ENCODE data around the gene GJD3. TPM values are rescaled to one million over a fixed set of nuclear protein-coding genes. Genes with fewer than 3 reads are reported as not detected.

The GJD3 gene
- total RNA-seq, 2 experiments from 2014 or later = not detected

Small RNA genes within 50 kb of the gene (small RNA-seq; reads per million reads assigned to genes)
- gene RF00019 = not detected
- gene RNA5SP441 = not detected

Other genes with a start within 250 kb of the GJD3 start
- 67.2 and 95.4 TPM in 2 replicates for gene MSL1, start 242.8 kb downstream of the GJD3 start, total RNA-seq (2014; rRNA removed; shearing (Covaris generic))
- 96.0 and 97.2 TPM in 2 replicates for gene MSL1, start 242.8 kb downstream of the GJD3 start, total RNA-seq (2022)
- 42.6 and 46.9 TPM in 2 replicates for gene CASC3, start 224.2 kb downstream of the GJD3 start, total RNA-seq (2014; rRNA removed; shearing (Covaris generic))
- gene CASC3, start 224.2 kb downstream of the GJD3 start, total RNA-seq (2022) = 100 and 117 TPM in 2 replicates
- 2.1 and 4.9 TPM in 2 replicates for gene RAPGEFL1, start 187.3 kb downstream of the GJD3 start, total RNA-seq (2014; rRNA removed; shearing (Covaris generic))
- 5.2 and 5.8 TPM in 2 replicates for gene RAPGEFL1, start 187.3 kb downstream of the GJD3 start, total RNA-seq (2022)
- gene WIPF2, start 145.4 kb downstream of the GJD3 start, total RNA-seq (2014; rRNA removed; shearing (Covaris generic)) = 4.6 and 4.7 TPM in 2 replicates
- gene WIPF2, start 145.4 kb downstream of the GJD3 start, total RNA-seq (2022) = 19.6 and 20.3 TPM in 2 replicates
- 72.3 and 75.2 TPM in 2 replicates for gene CDC6, start 76.9 kb downstream of the GJD3 start, total RNA-seq (2014; rRNA removed; shearing (Covaris generic))
- 132 and 156 TPM in 2 replicates for gene CDC6, start 76.9 kb downstream of the GJD3 start, total RNA-seq (2022)
- 3.1 and 5.7 TPM in 2 replicates for gene RARA, start 55.6 kb downstream of the GJD3 start, total RNA-seq (2014; rRNA removed; shearing (Covaris generic))
- gene RARA, start 55.6 kb downstream of the GJD3 start, total RNA-seq (2022) = 8.0 and 8.6 TPM in 2 replicates
- gene TOP2A, start 53.2 kb upstream of the GJD3 start, total RNA-seq (2014; rRNA removed; shearing (Covaris generic)) = 293 and 303 TPM in 2 replicates
- 340 and 442 TPM in 2 replicates for gene TOP2A, start 53.2 kb upstream of the GJD3 start, total RNA-seq (2022)
- not detected in 2 replicates for gene IGFBP4, start 78.7 kb upstream of the GJD3 start, total RNA-seq (2014; rRNA removed; shearing (Covaris generic))
- not detected in 2 replicates for gene IGFBP4, start 78.7 kb upstream of the GJD3 start, total RNA-seq (2022)
- 0.18 and 0.22 TPM in 2 replicates for gene TNS4, start 136.9 kb upstream of the GJD3 start, total RNA-seq (2014; rRNA removed; shearing (Covaris generic))
- gene TNS4, start 136.9 kb upstream of the GJD3 start, total RNA-seq (2022) = 0.66 and 0.97 TPM in 2 replicates
- gene CCR7, start 200.7 kb upstream of the GJD3 start, total RNA-seq (2014; rRNA removed; shearing (Covaris generic)) = 1.8 and 2.3 TPM in 2 replicates
- 0.48 TPM in 1 of 2 replicates, not detected in the other for gene CCR7, start 200.7 kb upstream of the GJD3 start, total RNA-seq (2022)

Measured in OCI-LY7 (cell line).